ENCODE measurements around the gene PCNX1.

PCNX1 gene

GRCh38 chr14:71133296-71133695, 226.0 kb downstream of the PCNX1 start:
- TF ChIP-seq CTCF (conservative IDR thresholded peaks at IDR 0.05; ENCODE audit: low read length) (no peak), EZH2phosphoT487 (IDR thresholded peaks at IDR 0.05; ENCODE audit: borderline replicate concordance) (no peak)
- H3K9me2 ChIP-seq (replicated peaks; ENCODE audit: low read depth, low read length) = no peaks in the 10 kb centered on the region
- H3K9ac ChIP-seq (ENCODE audit: low read depth, low read length, poor library complexity, severe bottlenecking) = no peak overlapping the region
- H4K20me1 ChIP-seq (ENCODE audit: insufficient read depth, low read length, poor library complexity, severe bottlenecking) = no peaks in the 10 kb centered on the region
- H3K4me3 ChIP-seq (ENCODE audit: low read length, poor library complexity, severe bottlenecking) = no peak overlapping the region
- H3K36me3 ChIP-seq (ENCODE audit: insufficient read depth, low read length) = no peaks in the 10 kb centered on the region
- no peaks in the 10 kb centered on the region for H3K9me3 ChIP-seq (ENCODE audit: insufficient read depth, low read depth, low read length)
- no peak overlapping the region for H2AFZ ChIP-seq (ENCODE audit: low read length)
- H3F3A ChIP-seq (ENCODE audit: low read depth) = no peaks in the 10 kb centered on the region
- peaks cover 18% of the 10 kb centered on the region for H3K4me1 ChIP-seq (ENCODE audit: insufficient read depth, low read length, poor library complexity, severe bottlenecking)
- H3K27me3 ChIP-seq (ENCODE audit: insufficient read depth, low read length, poor library complexity, severe bottlenecking) = no peaks in the 10 kb centered on the region
- H3K4me2 ChIP-seq (ENCODE audit: low read depth, low read length, poor library complexity, severe bottlenecking) = no peak overlapping the region
- H3K79me2 ChIP-seq (ENCODE audit: insufficient read depth, low read length) = no peaks in the 10 kb centered on the region

GRCh38 chr14:71135496-71135895, 228.2 kb downstream of the PCNX1 start:
- Histone ChIP-seq H3K27me3 (ENCODE audit: insufficient read depth, low read length, poor library complexity, severe bottlenecking) (no peaks in the 10 kb centered on the region), H3K9me2 (replicated peaks; ENCODE audit: low read depth, low read length) (no peaks in the 10 kb centered on the region), H3F3A (ENCODE audit: low read depth) (no peaks in the 10 kb centered on the region), H3K4me3 (ENCODE audit: low read length, poor library complexity, severe bottlenecking) (no peak overlapping the region), H3K36me3 (ENCODE audit: insufficient read depth, low read length) (no peaks in the 10 kb centered on the region), H3K4me2 (ENCODE audit: low read depth, low read length, poor library complexity, severe bottlenecking) (no peak overlapping the region), H3K79me2 (ENCODE audit: insufficient read depth, low read length) (peaks cover 6% of the 10 kb centered on the region; the same call in 1 of the 2 replicates), H3K4me1 (ENCODE audit: insufficient read depth, low read length, poor library complexity, severe bottlenecking) (peaks cover 10% of the 10 kb centered on the region), H3K9me3 (ENCODE audit: insufficient read depth, low read depth, low read length) (no peaks in the 10 kb centered on the region), H3K9ac (ENCODE audit: low read depth, low read length, poor library complexity, severe bottlenecking) (no peak overlapping the region), H2AFZ (ENCODE audit: low read length) (no peak overlapping the region), H4K20me1 (ENCODE audit: insufficient read depth, low read length, poor library complexity, severe bottlenecking) (no peaks in the 10 kb centered on the region)
- TF ChIP-seq CTCF (conservative IDR thresholded peaks at IDR 0.05; ENCODE audit: low read length) (no peak), EZH2phosphoT487 (IDR thresholded peaks at IDR 0.05; ENCODE audit: borderline replicate concordance) (no peak)

- H3K4me3 ChIP-seq (ENCODE audit: low read length, poor library complexity, severe bottlenecking) = no peak overlapping the region
- no peaks in the 10 kb centered on the region for H3K9me2 ChIP-seq (replicated peaks; ENCODE audit: low read depth, low read length)
- no peaks in the 10 kb centered on the region for H4K20me1 ChIP-seq (ENCODE audit: insufficient read depth, low read length, poor library complexity, severe bottlenecking)
- TF ChIP-seq EZH2phosphoT487 (IDR thresholded peaks at IDR 0.05; ENCODE audit: borderline replicate concordance) (no peak), CTCF (conservative IDR thresholded peaks at IDR 0.05; ENCODE audit: low read length) (no peak)
- H3F3A ChIP-seq (ENCODE audit: low read depth) = no peaks in the 10 kb centered on the region
- no peak overlapping the region for H3K4me2 ChIP-seq (ENCODE audit: low read depth, low read length, poor library complexity, severe bottlenecking)
- no peaks in the 10 kb centered on the region for H3K27me3 ChIP-seq (ENCODE audit: insufficient read depth, low read length, poor library complexity, severe bottlenecking)
- peaks cover 6% of the 10 kb centered on the region; the same call in 1 of the 2 replicates for H3K79me2 ChIP-seq (ENCODE audit: insufficient read depth, low read length)
- H2AFZ ChIP-seq (ENCODE audit: low read length) = no peak overlapping the region
- peaks cover 7% of the 10 kb centered on the region for H3K4me1 ChIP-seq (ENCODE audit: insufficient read depth, low read length, poor library complexity, severe bottlenecking)
- H3K9ac ChIP-seq (ENCODE audit: low read depth, low read length, poor library complexity, severe bottlenecking) = no peak overlapping the region
- no peaks in the 10 kb centered on the region for H3K36me3 ChIP-seq (ENCODE audit: insufficient read depth, low read length)
- no peaks in the 10 kb centered on the region for H3K9me3 ChIP-seq (ENCODE audit: insufficient read depth, low read depth, low read length)
Observed at GRCh38 chr14:71135911-71136310, 228.7 kb downstream of the PCNX1 start.

Data from Loucy (cell line).